D721Med (cell line): Measurements from ENCODE around the gene LPCAT2.

ENCODE experiments used
- DNase-seq: peaks from one replicate; pipeline ENCODE4 v3.0.0; 2011; ENCODE audit warnings: low spot score; ENCODE audit not compliant: insufficient read length
- FAIRE-seq: peaks from 2 replicates; lab custom pipeline; 2011; peaks lifted over from hg19 to GRCh38; lab: Jason Lieb, UNC
- CTCF ChIP-seq: IDR thresholded peaks from 2 replicates; pipeline ENCODE4 v1.5.1; 2012; ENCODE audit warnings: mild to moderate bottlenecking, control low read depth; ENCODE audit not compliant: insufficient read depth; ENCODE audit errors: missing control alignments

The LPCAT2 gene

GRCh38 chr16:55508941-55509931 is at the start of gene LPCAT2:
TSS of gene LPCAT2 (plus strand) at chr16:55509072. CDS start at chr16:55509182, 110 bp downstream.
- FAIRE-seq (no peak), DNase-seq (peak; percentile 34)
- TF ChIP-seq CTCF = no peak

GRCh38 chr16:55462241-55462640 is 46.6 kb upstream of the LPCAT2 start:
- DNase-seq (no peak), FAIRE-seq (no peak)

GRCh38 chr16:55464375-55464774 is 44.5 kb upstream of the LPCAT2 start:
- no peak for FAIRE-seq
- no peak for DNase-seq
- TF ChIP-seq CTCF = no peak

More at GRCh38 chr16:55462241-55462640, 46.6 kb upstream of the LPCAT2 start:
- TF ChIP-seq CTCF = no peak

- peak; percentile 100 for TF ChIP-seq CTCF
- DNase-seq (no peak), FAIRE-seq (no peak)
Measured at GRCh38 chr16:55465077-55465896, 43.6 kb upstream of the LPCAT2 start.

- no peak for TF ChIP-seq CTCF
- DNase-seq (no peak), FAIRE-seq (no peak)
Measured at GRCh38 chr16:55466209-55466608, 42.7 kb upstream of the LPCAT2 start.

GRCh38 chr16:55467898-55468297 is 41.0 kb upstream of the LPCAT2 start:
- TF ChIP-seq CTCF = no peak
- DNase-seq (no peak), FAIRE-seq (no peak)
